LNCAP (cell line): ENCODE data around the gene ITGA5.

Source experiments
- TF ChIP-seq, protein P1 (sequence below): fragments of 450-650 bp; IDR thresholded peaks from 2 replicates; pipeline ENCODE4 v1.5.1; 2017; ENCODE audit warnings: mild to moderate bottlenecking

The ITGA5 gene

DNA sequence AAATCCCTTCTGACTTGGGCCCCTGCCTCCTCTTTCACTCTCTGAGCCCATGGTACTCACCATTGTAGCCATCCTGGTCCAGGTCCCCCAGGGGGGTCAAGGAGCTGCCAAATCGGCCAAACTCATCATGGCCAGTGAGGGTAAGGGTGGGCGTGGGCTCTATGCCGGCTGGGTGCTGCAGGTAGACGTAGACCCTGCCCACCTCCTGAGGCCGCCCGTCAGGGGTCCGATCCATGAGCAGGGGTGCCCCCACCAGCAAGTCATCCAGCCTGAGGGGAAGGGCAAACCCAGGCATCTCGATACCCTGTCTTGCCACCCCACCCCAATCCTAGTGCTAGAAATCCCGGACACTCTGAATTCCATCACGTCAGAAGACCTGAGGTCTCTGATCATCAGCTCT lies 14.0 kb downstream of the ITGA5 start:
- TF ChIP-seq, protein P1, sequence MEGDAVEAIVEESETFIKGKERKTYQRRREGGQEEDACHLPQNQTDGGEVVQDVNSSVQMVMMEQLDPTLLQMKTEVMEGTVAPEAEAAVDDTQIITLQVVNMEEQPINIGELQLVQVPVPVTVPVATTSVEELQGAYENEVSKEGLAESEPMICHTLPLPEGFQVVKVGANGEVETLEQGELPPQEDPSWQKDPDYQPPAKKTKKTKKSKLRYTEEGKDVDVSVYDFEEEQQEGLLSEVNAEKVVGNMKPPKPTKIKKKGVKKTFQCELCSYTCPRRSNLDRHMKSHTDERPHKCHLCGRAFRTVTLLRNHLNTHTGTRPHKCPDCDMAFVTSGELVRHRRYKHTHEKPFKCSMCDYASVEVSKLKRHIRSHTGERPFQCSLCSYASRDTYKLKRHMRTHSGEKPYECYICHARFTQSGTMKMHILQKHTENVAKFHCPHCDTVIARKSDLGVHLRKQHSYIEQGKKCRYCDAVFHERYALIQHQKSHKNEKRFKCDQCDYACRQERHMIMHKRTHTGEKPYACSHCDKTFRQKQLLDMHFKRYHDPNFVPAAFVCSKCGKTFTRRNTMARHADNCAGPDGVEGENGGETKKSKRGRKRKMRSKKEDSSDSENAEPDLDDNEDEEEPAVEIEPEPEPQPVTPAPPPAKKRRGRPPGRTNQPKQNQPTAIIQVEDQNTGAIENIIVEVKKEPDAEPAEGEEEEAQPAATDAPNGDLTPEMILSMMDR, result no peak

DNA sequence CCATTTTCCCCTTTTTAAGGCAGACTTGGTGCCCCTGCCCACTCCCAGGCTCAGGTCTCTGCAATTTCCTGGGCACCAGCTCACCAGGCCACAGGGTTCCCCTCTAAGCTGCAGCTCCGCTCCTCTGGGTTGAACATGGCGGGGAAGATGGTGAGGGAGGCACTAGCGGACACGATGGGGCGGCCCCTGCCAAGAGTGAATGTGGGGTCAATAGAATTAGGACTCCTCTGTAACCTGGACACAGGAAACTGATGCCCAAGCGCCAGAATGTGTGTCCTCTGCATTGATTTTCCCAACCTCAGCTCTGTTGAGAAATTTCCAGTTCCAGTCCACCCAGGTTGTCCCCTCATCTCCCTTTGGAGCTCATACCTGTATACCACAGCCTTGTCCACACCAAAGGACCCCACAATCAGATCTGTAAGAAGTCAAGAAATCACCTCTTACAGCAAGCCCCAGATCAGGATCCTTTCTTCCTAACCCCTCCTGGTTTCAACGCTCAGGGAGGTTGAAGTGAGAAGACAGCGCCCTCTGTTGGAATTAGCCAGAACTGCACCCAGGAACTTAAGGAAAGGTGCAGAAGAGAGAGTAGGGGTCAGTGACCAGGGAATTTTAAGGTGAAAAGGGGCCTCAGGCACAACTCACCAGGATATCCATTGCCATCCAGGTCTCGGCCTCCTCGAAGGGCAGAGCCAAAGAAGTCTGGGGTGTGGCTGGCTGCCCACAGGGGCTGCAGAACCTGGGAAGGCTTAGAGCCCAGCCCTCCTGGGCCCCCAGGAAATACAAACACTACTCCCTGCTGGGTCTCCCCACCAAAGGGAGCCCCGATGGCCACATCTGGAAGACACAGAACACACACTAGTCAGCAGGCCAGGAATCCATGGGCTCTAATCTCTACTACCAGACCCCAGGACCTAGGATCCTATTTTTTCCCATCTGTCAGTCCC lies 14.7 kb downstream of the ITGA5 start:
- TF ChIP-seq, protein P1, result peak; percentile 99

DNA sequence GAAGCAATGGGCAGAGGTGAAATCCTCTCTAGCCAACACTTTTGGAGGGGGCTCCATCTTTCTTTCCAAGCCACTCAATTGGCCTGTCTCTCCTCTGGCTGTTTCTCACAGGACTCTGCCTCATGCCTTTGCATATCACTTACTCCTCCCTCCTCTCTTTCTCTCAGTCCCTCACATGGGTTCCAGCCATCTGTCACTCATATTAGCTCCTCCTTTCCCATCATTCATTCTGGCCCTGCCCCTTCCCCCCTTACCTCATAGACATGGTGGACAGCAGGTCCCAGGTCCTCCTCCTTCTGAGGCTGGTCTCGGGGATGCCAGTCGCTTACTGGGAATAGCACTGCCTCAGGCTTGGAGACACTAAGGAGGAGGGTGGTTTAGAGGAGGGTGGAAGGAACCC lies 17.9 kb downstream of the ITGA5 start:
- TF ChIP-seq, protein P1, result no peak

DNA sequence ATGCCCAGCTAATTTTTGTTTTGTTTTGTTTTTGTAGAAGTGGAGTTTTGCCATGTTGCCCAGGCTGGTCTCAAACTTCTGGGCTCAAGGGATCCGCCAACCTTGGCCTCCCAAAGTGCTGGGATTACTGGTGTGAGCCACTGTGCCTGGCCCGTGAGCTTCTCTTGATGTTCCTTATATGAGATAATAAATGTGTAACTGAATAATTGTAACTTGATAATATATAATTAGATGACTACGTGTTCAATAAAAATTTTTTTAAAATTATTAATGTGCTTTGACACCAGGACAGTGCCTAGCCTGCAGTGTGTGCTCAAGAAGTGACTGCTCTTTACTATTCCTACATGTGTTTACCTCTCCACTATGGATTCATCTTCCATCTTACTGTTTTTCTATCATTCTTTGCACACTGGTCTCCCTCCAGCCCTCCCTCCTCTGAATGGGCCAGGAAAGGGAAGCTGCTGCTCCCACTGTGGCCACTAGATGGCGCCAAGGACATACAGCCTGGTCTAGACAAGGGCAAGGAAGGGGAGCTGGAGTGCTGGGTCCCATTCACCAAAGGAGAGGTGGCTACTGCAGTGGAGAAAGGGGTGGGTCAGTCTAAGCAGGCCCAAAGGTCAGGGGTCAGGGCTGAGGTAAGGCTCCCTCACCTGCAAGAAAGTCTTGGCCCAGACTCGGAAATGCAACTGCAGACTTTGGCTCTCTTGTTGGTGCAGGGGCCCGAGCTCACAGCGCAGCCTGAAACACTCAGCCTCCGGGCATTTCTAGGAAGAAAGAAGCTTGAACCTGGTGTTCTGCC lies 19.9 kb downstream of the ITGA5 start:
- TF ChIP-seq, protein P1, result peak; percentile 99

DNA sequence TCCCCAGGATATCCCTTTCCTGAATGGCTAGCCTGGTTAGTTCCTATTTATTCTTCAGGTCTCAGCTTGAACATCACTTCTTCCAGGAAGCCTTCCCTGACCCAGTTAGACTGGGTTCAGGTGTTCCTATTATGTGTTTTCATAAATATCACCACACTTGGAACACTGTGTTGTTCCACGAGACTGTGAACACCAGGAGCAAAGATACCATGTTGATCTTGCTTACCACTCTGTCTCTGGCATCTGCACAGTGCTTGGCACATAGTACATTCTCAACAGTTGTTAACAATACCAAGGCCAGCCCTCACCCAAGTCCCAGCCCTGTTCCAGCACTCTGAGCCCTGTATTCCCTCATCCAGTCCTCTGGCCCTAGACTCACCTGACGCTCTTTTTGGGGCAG lies 20.8 kb downstream of the ITGA5 start:
- TF ChIP-seq, protein P1, result no peak

DNA sequence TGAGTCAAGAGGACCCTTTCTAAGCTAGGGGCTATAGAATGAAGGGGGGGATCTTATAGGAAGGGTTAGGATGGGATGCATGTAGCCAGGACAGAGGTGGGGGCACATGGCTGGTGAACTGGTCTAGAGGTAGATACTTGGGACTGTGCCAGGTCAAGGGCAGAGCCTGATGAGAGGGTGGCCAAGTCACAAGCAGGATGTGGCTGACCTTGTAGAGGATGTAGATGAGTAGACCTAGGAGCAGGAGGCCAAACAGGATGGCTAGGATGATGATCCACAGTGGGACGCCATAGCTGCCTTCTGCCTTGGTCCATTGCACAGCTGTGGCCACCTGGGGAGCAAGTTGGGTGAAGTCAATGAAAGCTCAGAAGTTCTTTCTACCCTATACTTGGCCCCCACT lies 21.9 kb downstream of the ITGA5 start:
- TF ChIP-seq, protein P1, result no peak

DNA sequence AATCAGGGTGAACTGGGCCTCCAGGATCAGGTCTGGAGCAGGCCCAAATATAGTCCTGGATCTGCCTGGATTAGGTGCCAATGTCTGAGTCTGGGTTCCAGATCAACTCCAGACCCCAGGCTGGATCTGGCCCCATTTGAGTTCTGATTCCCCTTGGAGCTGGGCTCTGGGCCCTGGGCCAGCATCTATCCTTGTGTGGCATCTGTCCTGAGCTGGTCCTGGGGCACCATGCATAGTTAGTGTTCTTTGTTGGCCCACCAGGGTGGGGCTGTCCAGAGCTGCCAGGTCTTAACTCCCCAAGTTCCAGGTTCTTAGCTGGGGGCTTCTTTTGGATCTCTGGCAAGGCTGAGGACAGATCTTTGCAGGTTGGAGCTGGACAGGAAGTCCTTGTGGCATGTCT lies 23.5 kb downstream of the ITGA5 start:
- TF ChIP-seq, protein P1, result no peak
